ENCODE results near the gene CDC42EP1.
"Not testable (repeated sequence)": the region's sequence is repeated elsewhere in the genome, so short reads cannot be mapped to it uniquely, and the experiment has no call there.

CDC42EP1 gene

DNA sequence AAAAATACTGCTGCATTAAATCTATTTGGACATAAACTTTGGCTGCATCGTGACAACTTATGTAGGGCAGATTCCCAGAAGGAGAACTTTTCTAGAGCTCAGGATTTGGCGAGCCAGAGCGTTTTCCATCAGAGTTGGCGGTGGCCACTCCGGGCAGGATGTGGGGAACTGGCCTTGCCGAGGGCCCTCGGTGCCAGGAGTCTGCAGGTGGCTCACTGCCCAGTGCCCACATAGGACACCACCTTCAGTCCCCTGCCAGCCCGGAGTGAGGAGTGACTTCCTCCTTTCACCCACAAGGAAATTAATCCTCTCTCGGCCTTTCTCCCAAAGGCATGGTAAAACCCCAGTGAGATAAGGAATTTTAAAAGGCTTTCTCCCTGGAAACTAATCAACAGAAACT lies 21.2 kb downstream of the CDC42EP1 start:
- DNase-seq (ENCODE audit: low spot score) = no peak

DNA sequence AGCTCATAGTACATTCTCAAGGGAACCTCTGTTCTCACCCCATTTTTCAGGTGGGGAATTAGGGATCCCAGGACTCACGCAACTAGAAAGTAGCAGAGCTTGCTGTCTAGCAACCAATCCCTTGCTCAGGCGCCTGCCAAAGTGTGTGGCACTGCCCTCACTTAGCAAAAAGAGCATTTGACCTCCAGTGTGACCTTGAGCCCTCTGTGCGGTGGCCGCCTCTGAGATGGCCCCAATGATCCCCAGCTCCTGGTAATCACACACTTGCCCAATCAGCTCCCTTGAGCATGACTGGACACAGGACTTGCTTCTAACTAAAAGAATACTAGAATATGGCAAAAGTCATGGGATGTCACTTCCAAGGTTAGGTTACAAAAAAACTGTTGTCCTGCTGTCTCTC lies 22.2 kb downstream of the CDC42EP1 start:
- DNase-seq (ENCODE audit: low spot score) = no peak

DNA sequence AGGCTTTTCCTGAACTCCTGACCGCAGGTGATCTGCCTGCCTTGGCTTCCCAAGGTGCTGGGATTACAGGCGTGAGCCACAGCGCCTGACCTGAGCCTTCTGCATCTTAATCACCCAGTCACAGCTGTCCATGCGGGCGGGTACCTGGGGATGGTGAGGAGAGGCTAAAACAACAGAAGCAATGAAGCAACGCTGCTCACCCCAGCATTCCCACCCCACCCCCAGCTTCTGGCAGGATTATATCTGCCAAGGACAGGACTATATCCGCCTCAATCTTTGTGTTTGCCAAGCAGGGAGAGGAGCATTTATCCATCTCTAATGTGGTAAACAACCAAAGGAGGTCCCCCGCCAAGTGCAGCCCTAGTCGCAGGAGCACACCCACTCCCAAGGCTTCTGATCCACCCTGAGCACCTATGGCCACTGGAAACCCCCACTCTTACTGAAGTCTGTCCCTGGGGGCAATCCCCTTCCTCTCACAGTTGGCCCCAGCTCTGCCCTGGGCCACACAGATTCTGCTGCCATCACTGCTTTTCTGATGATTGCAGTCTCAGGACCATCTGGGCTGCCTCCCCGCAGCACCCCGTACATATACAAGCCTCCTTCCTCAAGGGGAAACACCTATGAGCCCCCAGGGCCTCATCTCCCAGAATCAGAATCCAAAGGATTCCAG lies 28.4 kb downstream of the CDC42EP1 start:
- no peak for DNase-seq (ENCODE audit: low spot score)

DNA sequence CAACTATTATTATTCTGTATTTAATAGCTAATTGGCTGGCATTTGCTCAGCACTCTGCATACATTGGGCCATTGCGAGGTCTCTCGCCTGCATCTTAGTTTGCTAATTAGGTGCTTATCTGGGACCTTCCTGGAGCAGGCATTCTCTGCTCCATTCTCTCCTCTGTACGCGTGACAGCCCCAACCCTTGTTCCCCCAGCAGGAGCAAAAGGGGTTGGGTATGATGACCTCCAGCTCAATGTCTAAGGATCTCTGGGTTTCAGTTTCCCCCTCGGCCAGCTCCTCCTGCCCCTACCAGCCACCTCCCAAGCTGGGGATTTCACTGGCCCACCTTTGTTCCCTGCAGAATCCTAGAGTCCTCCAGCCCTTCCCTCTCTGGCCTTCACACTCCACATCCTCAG lies 29.4 kb downstream of the CDC42EP1 start:
- no peak for DNase-seq (ENCODE audit: low spot score)

DNA sequence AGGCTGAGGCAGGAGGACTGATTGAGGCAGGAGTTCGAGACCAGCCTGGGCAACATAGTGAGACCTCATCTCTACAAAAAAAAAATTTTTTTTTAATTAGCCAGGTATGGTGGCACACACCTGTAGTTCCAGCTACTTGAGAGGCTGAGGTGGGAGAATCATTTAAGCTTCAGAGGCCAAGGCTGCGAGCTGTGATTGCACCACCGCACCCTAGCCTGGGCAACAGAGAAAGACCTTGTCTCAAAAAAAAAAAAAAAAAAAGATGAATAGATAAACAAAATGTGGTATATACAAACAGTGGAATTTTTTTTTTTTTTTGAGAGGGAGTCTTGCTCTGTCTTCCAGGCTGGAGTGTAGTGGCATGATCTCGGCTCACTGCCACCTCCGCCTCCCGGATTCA lies 30.8 kb downstream of the CDC42EP1 start:
- DNase-seq (ENCODE audit: low spot score) = not testable (repeated sequence)

DNA sequence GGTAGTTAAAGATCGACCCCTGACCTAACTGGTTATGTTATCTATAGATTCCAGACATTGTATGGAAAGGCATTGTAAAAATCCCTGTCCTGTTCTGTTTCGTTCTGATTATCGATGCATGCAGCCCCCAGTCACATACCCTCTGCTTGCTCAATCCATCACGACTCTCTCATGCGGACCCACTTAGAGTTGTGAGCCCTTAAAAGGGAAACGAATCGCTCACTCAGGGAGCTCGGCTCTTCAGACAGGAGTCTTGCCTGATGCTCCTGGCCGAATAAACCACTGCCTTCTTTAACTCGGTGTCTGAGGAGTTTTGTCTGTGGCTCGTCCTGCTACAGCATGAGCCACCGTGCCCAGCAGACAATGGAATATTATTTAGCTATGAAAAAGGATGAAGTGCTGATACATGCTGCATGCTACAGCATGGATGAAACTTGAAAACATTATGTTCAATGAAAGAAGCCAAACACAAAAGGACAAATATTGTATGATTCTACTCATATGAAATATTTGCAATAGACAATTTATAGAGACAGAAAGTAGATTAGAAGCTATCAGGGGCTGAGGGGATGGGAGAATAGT lies 31.6 kb downstream of the CDC42EP1 start:
- DNase-seq (ENCODE audit: low spot score) = no peak

DNA sequence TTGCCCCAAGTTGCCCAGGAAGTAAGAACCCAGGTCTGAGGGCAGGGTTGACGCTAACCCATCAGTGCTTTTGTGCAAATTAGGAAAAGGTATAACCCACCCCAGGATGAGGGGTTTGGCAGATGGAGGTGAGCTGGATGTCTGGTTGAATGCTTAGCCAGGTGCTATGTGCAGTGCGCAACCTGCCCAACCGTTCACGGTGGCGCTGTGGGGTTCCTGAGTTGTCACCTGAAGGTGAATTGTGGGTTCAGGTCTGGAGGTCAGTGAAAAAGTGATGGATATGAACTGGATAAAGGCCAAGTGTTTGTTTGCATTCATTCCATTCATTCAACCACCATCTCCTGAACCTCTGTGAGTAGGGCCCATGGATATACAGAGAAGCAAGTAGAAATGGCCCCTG lies 34.0 kb downstream of the CDC42EP1 start:
- DNase-seq (ENCODE audit: low spot score) = no peak

DNA sequence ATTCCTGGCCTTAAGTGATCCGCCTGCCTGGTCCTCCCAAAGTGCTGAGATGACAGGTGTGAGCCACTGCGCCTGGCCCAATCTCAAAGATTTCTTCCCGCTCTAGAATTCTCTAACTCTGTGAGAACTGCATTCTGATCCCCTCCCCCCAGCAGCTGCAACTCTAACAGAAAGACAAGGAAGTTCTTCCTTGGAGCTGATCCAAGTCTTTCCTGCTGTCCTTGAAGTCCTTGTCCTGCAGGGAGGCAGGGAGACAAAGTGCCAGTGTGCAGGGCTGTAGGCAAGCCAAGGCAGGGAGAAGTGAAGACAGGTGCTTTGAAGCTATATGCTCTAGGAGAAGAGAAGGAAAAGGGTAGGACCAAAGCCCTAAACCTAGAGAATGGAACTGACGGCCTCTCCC lies 38.9 kb downstream of the CDC42EP1 start:
- DNase-seq (ENCODE audit: low spot score) = no peak

DNA sequence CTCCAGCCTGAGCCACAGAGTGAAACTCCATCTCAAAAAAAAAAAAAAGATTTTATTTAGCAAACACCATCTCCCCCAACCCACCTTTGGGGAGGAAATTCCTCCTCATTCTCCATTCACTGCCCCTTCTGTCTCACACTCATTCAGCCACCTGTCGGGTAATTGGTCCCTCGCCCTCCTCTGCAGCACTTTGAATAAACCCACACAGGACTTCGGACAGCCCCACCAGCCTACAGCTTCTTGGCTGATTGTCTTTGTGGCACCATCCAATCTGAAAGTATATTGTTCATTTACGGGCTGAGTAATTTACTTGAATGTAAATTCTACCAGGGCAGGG lies 40.9 kb downstream of the CDC42EP1 start:
- DNase-seq (ENCODE audit: low spot score) = no peak

DNA sequence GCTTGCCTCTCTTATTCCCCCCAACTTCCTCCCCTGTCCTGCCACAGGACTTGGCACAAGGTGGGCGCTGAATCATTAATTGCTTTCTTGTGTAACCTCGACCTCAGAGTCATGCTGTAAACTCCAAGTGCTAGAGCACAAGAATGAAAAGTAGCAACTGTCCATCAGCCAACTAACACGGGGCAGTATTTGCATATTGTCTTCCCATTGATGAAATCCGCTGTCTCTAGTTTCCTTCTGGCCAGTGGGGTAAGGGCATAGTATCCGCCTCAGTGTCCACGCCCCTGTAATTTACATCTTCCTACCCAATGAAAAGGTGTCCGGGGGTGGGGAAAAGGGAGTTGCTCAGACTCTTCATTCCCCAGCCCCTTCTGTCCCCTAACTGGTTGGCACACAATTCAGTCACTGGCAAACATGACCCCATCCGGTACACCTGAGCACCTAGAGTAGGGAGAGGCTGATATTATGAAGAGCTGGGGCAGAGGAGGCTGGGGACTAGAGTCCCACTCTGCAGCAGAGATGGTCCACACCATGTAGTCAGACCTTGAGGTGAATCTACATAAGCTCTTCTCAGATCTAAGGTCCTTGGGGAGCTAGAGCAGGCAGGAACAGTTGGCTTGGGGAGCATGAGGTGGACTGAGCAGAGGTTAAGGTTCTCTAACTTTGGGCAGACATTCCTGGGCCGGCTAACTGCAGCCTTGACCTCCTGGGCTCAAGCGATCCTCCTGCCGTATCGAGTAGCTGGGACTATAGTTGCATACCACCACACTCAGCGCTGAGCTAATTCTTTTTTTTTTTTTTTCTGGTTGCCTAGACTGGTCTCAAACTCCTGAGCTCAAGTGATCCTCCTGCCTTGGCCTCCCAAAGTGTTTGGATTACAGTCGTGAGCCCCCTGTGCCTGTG lies 41.5 kb downstream of the CDC42EP1 start:
- no peak for DNase-seq (ENCODE audit: low spot score)

DNA sequence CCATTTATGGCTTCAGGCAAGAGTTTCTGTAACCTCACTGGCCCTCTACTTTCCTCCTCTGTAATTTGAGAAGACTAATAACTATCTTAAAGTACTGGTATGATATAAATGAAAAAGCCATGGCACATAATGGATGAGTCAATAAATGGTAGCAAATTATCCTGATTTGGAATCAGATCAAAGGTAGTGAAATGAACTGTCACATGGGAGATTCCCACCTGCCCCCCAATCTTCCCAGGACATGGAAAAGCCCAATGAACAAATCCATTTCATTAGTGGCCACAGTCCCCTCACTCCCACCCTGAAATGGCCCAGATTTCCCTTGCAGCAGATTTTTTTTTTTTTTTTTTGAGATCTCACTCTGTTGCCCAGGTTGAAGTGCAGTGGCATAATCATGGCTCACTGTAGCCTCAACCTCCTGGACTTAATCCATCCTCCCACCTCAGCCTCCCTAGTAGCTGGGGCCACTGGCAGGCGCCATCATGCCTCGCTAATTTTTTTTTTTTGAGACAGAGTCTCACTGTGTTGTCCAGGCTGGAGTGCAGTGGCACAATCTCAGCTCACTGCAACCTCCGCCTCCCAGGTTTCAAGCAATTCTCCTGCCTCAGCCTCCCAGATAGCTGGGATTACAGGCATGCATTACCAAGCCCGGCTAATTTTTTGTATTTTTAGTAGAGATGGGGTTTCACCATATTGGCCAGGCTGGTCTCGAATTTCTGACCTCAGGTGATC lies 42.4 kb downstream of the CDC42EP1 start:
- not testable (repeated sequence) for DNase-seq (ENCODE audit: low spot score)

DNA sequence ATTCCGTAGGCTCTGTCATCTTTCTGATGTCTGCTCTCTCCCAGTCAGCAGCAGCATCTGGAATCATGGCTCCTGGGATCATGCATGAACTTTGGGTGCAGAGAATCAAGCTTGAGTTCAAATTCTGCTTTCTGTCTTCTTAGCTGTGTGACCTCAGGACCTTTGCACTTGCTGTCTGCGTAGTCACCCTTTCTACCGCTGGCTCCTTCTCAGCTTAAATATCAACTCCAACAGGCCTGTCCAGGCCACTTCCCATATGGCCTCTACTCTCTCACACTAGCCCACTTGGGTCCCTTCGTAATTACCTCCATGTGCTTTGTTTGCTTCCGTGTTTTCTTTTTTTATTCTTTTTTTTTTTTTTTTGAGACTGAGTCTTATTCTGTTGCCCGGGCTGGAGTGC lies 43.8 kb downstream of the CDC42EP1 start:
- no peak for DNase-seq (ENCODE audit: low spot score)

DNA sequence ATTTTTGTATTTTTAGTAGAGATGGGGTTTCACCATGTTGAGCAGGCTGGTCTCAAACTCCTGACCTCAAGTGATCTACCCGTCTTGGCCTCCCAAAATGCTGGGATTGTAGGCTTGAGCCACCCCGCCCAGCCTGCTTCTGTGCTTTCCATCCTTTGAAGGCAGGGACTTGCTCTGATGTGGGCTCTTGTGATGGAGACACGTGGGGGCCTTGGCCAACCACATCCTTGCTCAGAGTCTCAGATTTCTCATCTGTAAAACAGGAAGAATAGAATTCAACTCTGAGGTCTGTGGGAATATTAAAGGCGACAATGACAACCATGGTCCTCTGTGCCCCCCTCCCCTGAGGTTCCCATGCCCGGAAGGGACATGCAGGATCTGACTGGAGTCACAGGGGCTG lies 44.6 kb downstream of the CDC42EP1 start:
- no peak for DNase-seq (ENCODE audit: low spot score)

DNA sequence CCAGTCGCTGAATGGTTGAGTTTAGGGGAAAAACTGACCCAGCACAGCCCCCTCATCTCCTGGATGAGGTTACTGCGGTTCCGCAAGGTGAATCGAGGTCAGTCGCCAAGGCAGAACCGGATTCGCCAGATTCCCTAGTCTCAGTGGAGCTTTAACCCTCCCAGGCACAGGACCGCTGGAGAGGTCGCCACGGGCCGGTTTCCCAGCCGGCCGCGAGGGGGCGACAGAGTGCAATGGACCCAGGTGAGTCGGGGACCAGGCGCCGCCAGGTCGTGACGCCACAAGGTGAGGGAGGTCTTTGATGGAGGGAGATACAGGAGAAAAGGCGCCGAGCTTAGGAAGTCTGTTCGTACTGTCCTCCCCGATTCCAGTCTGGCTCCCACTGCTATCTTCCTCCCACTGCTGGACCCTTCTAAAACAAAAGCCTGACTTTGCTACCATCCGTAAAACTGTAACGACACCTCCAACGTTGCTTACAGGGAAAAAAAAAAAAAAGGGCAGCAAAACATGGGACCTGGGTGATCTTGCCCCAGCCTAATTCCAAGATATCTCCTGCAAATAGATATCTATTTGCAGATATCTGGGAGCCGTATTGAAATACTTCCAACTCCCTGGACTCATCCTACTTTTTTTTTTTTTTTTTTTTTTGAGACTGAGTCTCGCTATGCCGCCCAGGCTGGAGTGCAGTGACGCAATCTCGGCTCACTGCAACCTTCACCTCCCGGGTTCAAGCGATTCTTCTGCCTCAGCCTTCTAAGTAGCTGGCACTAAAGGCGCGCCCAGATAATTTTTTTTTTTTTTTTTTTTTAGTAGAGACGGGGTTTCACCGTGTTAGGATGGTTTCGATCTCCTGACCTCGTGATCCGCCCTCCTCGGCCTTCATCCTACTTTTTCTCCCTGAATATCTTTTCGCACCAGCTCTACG lies 47.0 kb downstream of the CDC42EP1 start:
- peak; percentile 93 for DNase-seq (ENCODE audit: low spot score)

DNA sequence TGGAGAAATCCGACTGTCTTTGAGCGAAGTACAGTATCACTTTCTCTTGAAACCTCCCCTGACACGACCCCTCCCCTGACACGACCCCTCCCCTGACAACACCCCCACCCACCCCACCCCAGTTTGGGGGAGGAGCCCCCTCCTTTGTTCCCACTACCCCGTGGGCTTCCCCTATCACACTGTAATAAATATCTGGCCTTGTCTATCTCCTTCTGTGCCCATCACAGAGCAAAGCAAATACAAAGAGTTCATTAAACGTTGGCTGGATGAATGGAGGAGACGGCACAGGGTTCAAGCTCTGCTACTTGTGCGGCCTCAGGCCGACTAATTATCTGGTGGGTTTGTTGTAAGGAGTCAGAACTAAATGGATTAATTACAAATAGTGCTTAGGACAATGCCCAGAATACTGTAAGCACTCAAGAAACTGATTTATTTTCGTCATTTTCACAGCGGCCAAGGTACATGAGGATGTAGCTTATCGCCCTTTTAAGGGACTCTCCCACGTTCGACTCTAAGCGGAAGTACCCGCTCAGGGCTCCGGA lies 47.7 kb downstream of the CDC42EP1 start:
- no peak for DNase-seq (ENCODE audit: low spot score)

DNA sequence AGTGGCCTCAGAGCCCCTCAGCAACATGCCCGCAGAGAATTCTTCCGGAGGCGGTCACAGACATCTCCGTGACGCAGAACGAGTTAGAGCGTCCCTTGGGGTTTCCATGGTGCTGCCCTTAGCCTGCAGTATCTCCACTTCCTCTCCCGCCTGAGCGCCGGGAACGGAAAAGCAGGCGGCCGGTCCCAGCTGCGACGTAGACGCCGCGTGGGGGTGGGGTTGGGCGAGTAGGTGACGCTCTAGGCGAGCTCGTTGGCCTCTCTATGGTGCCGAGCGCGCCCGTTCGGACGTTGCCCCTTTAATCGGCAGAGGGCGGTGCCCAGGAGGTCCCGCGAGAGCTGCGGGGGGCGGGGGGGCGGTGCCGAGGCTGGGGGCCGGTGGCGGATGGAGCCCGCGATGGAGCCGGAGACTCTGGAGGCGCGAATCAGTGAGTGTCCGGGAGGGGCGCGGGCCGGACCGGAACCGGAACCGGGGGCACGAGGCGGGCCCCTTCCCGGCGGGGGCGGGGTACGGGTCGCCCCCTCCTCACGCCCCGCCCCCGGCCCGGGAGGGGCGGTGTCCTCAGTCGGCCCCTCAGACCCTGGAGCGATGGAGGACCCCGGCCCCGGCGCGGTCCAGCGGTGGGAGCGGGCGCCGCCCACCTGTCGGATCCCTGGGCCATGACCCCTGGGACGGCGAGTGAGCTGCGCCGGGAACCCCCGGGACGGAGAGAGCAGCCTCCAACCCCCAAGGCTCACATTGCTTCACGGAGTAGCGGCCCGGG lies 48.4 kb downstream of the CDC42EP1 start, which contains the start of gene GGA1:
Gene GGA1 (plus strand): TSS at position 358 of the 763 bp plus-strand sequence. CDS start 27 bp downstream, at position 385.
- DNase-seq (ENCODE audit: low spot score) = peak; percentile 97

DNA sequence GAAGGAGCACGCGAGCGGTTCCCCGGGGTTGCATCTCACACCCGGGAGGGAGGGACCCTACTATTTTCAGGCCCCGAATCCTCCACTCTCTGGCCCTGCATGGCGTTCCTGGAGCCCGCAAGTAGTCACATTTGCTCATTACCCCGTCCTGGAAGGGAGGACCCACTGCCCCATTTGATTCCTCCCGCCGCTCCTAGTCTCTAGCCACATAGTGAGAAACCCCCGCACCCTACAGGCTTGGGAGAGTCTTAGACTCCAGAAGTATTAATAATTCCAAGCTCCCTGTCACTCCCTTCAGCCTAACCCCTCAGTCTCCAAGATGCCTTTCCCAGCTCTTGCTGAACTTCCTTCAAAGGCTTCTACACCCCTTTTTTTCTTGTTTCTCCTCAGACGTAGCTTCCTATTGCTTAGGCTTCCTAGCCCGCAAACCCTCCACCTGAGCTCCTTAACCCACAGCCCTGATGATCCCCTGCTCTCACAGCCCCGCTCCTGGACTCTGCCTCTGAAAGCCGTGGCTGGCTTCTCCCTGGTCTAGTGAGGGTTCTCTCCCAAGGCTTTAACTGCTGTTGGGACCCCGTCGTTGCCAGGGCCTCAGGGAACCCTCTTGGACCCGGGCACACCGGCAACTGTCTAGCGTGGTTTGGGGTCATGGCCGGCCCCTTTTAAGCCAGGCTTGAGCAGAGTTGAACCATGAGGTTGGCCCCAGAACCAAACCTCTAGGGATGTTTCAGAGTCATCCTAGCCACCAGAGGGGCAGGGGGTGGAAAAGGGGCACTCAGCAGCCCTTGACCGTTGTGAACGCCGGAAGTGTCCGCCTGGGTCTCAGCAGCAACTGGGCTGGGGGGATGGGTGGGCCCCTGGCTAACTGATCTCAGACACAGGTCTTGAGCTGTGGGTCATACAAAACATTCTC lies 49.2 kb downstream of the CDC42EP1 start:
- DNase-seq (ENCODE audit: low spot score) = no peak

DNA sequence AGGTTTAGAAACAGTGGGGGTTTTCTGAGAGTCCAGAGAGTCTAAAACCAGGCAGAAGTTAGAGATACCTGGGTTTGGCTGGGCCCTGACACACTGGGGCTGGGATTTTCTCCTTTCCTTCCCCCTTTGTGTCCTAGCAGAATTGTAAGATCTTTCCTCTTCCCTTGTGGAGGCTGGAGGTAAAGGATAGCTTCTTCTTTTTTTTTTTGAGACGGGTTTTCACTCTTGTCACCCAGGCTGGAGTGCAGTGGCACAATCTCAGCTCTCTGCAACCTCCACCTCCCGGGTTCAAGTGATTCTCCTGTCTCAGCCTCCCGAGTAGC lies 49.8 kb downstream of the CDC42EP1 start:
- DNase-seq (ENCODE audit: low spot score) = not testable (repeated sequence)

DNA sequence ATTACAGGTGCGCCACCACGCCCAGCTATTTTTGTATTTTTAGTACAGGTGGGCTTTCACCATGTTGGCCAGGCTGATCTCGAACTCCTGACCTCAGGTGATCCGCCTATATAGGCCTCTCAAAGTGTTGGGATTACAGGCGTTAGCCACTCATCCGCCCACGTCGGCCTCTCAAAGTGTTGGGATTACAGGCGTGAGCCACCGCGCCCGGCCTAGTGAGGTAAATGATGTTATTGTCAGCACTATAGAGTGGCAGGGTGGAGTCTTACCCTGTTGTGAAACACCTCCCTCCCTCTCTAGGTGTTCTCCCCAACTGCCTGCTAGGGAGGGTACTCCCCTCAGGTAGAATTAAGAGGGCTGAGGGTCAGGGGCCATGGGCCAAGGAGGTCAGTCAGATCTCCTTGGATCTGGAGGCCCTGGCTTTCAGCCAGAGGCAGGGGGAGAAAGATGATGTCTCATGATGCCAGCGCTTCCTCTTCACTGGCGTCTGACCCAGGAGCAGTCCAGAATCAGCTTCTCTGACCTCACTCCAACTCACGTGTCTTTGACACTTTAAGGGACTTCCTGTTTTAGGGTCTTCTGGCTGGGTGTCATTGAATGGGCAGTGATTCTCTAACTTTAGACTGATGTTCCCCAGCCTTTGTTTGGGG lies 50.3 kb downstream of the CDC42EP1 start:
- DNase-seq (ENCODE audit: low spot score) = no peak

All from activated CD4-positive, alpha-beta T cell treated with anti-CD3 and anti-CD28 coated beads, Interleukin-2, Interleukin-4, amounts not matched to agents 100 ng/mL and 50 ng/mL, durations not matched to agents 16 hours and 8 hours (primary cell).